Mammary epithelial cell (primary cell): ENCODE measurements around the gene CAPN8.

Experiments used
- EZH2 ChIP-seq: IDR thresholded peaks from 2 replicates; pipeline ENCODE4 v1.6.1; 2012; ENCODE audit warnings: low read length, inconsistent platforms, borderline replicate concordance
- TF ChIP-seq, protein P1 (sequence below), 2 donors: IDR thresholded peaks in 1 of 2; conservative IDR thresholded peaks in 1 of 2; 2 replicates each; pipeline ENCODE4 v1.5.1; 2011 to 2012; ENCODE audit warnings: inconsistent platforms in 2 of 2, low read length in 2 of 2, mild to moderate bottlenecking in 2 of 2, control low read depth in 1 of 2, low read depth in 1 of 2; ENCODE audit not compliant: insufficient read depth in 1 of 2; ENCODE audit errors: extremely low read depth in 1 of 2

DNA sequence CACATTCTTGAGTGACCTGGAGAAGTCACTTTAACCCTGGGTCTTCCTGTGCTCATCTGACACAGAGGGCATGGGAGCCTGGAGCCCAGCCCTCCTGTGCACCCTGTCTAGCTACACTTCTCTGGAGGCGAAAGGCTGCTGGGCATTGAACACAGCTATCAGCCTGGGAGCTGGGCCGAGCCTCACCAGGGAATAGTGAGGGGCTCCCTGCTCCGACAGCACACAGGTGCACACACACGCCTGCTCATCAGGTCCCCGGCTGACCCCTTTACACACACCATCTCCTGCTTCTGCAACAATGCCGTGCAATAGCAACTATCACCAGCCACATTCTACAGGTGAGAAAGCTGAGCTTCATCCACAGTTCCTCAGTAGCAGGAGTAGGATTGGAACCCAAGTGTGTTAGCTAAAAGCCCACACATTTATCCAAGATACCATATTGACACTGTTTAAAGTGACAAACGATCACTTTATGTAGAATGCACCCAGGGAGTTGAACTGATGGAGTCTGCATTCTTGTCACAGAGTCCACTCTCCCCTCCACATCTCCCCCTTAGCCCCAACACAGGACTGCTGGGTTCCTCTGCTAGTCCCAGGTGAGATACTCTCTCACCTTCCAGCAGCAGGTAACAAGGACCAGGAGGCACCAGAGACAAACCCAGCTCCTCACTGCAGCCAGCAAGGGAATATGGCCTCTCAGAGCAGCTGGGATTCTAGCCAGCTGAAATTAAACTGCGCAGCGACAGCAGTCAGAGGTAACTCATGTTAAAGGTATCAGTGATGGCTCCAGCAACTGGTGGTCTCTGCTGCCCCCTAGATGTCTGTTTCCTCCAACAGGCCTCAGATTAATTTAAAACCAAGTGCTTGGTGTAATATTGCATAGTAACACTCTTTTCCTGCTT, 18.3 kb upstream of the CAPN8 start:
- TF ChIP-seq, protein P1, sequence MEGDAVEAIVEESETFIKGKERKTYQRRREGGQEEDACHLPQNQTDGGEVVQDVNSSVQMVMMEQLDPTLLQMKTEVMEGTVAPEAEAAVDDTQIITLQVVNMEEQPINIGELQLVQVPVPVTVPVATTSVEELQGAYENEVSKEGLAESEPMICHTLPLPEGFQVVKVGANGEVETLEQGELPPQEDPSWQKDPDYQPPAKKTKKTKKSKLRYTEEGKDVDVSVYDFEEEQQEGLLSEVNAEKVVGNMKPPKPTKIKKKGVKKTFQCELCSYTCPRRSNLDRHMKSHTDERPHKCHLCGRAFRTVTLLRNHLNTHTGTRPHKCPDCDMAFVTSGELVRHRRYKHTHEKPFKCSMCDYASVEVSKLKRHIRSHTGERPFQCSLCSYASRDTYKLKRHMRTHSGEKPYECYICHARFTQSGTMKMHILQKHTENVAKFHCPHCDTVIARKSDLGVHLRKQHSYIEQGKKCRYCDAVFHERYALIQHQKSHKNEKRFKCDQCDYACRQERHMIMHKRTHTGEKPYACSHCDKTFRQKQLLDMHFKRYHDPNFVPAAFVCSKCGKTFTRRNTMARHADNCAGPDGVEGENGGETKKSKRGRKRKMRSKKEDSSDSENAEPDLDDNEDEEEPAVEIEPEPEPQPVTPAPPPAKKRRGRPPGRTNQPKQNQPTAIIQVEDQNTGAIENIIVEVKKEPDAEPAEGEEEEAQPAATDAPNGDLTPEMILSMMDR (conservative IDR thresholded peaks at IDR 0.05 in 1 of 2, IDR thresholded peaks at IDR 0.05 in 1 of 2; ENCODE audit: extremely low read depth in 1 of 2, insufficient read depth in 1 of 2, low read depth in 1 of 2, low read length in 2 of 2), result peak; percentile 69 to 72
- TF ChIP-seq EZH2, result no peak
